Measurements from ENCODE around the gene ENAM.
A peak's percentile ranks its signal among the peaks of the same experiment; 100 is the strongest.

Gene ENAM

DNA sequence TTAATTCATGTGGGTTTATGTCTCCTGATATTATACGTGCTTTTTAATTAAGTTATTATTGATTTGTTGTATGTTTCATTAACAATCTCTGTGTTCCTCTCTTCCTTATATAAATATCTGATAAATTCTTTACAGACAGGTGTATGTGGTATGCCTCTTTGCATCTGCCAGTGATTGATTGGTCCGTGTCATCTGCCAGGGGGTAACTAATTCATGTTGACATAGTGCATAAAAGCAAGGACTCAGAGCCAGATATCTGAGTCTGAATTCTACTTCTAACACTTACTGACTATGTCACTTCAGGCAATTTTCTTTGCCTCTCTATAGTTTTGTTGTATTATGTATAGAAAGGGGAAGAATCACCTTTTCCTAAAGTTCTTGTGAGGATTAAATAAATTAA is 41.7 kb upstream of the ENAM start:
- Histone ChIP-seq H3K27me3 (ENCODE audit: insufficient read depth, poor library complexity, severe bottlenecking) (no peaks in the 10 kb centered on the region), H3K27ac (replicated peaks) (no peak overlapping the region), H3K4me3 (replicated peaks; ENCODE audit: insufficient read depth, low read length) (no peak overlapping the region)
- TF ChIP-seq GABPA (IDR thresholded peaks at IDR 0.05; ENCODE audit: low read depth) (no peak), POLR2AphosphoS5 (IDR thresholded peaks at IDR 0.05; ENCODE audit: low read depth) (no peak), SPI1 (IDR thresholded peaks at IDR 0.05; ENCODE audit: borderline replicate concordance, low read depth) (no peak)
- TF ChIP-seq, protein P1, sequence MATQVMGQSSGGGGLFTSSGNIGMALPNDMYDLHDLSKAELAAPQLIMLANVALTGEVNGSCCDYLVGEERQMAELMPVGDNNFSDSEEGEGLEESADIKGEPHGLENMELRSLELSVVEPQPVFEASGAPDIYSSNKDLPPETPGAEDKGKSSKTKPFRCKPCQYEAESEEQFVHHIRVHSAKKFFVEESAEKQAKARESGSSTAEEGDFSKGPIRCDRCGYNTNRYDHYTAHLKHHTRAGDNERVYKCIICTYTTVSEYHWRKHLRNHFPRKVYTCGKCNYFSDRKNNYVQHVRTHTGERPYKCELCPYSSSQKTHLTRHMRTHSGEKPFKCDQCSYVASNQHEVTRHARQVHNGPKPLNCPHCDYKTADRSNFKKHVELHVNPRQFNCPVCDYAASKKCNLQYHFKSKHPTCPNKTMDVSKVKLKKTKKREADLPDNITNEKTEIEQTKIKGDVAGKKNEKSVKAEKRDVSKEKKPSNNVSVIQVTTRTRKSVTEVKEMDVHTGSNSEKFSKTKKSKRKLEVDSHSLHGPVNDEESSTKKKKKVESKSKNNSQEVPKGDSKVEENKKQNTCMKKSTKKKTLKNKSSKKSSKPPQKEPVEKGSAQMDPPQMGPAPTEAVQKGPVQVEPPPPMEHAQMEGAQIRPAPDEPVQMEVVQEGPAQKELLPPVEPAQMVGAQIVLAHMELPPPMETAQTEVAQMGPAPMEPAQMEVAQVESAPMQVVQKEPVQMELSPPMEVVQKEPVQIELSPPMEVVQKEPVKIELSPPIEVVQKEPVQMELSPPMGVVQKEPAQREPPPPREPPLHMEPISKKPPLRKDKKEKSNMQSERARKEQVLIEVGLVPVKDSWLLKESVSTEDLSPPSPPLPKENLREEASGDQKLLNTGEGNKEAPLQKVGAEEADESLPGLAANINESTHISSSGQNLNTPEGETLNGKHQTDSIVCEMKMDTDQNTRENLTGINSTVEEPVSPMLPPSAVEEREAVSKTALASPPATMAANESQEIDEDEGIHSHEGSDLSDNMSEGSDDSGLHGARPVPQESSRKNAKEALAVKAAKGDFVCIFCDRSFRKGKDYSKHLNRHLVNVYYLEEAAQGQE (IDR thresholded peaks at IDR 0.05; ENCODE audit: insufficient replicate concordance, low read depth): no peak
- TF ChIP-seq, protein P2, sequence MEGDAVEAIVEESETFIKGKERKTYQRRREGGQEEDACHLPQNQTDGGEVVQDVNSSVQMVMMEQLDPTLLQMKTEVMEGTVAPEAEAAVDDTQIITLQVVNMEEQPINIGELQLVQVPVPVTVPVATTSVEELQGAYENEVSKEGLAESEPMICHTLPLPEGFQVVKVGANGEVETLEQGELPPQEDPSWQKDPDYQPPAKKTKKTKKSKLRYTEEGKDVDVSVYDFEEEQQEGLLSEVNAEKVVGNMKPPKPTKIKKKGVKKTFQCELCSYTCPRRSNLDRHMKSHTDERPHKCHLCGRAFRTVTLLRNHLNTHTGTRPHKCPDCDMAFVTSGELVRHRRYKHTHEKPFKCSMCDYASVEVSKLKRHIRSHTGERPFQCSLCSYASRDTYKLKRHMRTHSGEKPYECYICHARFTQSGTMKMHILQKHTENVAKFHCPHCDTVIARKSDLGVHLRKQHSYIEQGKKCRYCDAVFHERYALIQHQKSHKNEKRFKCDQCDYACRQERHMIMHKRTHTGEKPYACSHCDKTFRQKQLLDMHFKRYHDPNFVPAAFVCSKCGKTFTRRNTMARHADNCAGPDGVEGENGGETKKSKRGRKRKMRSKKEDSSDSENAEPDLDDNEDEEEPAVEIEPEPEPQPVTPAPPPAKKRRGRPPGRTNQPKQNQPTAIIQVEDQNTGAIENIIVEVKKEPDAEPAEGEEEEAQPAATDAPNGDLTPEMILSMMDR (IDR thresholded peaks at IDR 0.05; ENCODE audit: insufficient read depth, low read length): no peak
- DNase-seq (ENCODE audit: low read depth in 1 of 2, low spot score in 1 of 2): no peak

DNA sequence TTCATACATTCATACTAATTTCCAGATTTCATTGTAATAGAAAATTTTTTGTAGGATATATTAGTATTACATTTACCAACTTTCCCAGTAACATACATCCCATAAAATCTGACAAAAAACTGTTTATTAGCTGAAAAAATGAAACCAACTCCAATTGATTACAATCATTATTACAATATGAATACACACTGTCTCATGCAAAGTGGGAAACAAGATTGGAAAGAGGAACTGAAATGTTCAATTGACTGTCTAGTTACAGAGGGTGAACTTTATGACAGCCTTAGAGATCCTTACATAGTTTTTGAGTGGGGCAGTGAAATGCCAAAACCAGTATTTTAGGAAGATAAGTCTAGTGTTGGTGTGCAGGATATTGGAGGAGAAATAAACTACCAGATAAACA is 38.8 kb upstream of the ENAM start:
- DNase-seq (ENCODE audit: low read depth in 1 of 2, low spot score in 1 of 2): no peak
- H3K4me3 ChIP-seq (replicated peaks; ENCODE audit: insufficient read depth, low read length): no peak overlapping the region
- H3K27me3 ChIP-seq (ENCODE audit: insufficient read depth, poor library complexity, severe bottlenecking): no peaks in the 10 kb centered on the region
- TF ChIP-seq POLR2AphosphoS5 (IDR thresholded peaks at IDR 0.05; ENCODE audit: low read depth) (no peak), SPI1 (IDR thresholded peaks at IDR 0.05; ENCODE audit: borderline replicate concordance, low read depth) (peak; percentile 52; the same call in 1 of the 2 replicates)
- TF ChIP-seq, protein P1 (IDR thresholded peaks at IDR 0.05; ENCODE audit: insufficient replicate concordance, low read depth): no peak
- H3K27ac ChIP-seq (replicated peaks): no peak overlapping the region

DNA sequence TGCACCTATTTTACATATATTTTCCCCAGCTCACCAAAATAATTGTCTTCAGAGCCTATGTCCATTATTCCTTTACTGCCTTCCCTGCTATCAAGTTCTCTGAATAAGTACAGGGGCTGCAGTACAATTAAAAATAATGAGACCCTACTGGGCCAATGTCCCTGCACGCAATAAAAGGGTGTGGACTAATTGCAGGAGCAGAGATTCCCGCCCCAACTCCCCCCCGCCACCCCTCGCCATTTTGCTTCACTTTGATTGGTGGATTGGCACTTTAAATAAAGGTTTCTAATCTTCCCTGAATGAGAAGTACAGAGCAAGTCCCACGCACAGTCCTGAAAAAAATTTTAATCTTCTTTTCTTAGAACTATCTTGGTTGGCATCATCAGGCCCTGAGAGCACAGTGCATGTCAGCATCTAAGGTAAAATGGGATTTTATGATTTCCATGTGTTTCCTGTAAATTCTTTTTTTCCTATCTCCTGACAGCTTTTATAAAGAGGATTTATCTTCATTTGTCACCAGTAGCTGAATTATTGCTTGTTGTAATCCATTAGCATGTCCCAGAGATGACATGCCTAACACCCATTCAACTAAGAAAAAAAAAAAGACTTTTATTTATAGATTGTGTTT is 36.5 kb upstream of the ENAM start, which contains the start of gene AMBN:
Gene AMBN (plus strand): TSS at position 302 of the 628 bp plus-strand sequence. CDS start 103 bp downstream, at position 405.
- H3K27me3 ChIP-seq (ENCODE audit: insufficient read depth, poor library complexity, severe bottlenecking): no peaks in the 10 kb centered on the region
- no peak for TF ChIP-seq POLR2AphosphoS5 (IDR thresholded peaks at IDR 0.05; ENCODE audit: low read depth)
- no peak for TF ChIP-seq GABPA (IDR thresholded peaks at IDR 0.05; ENCODE audit: low read depth)
- TF ChIP-seq SPI1 (IDR thresholded peaks at IDR 0.05; ENCODE audit: borderline replicate concordance, low read depth): no peak
- TF ChIP-seq, protein P1 (IDR thresholded peaks at IDR 0.05; ENCODE audit: insufficient replicate concordance, low read depth): no peak
- TF ChIP-seq, protein P2 (IDR thresholded peaks at IDR 0.05; ENCODE audit: insufficient read depth, low read length): no peak
- H3K27ac ChIP-seq (replicated peaks): no peak within 1 kb of the TSS
- no peak for DNase-seq (ENCODE audit: low read depth in 1 of 2, low spot score in 1 of 2)
- no peak within 1 kb of the TSS for H3K4me3 ChIP-seq (replicated peaks; ENCODE audit: insufficient read depth, low read length)

All from HL-60 (cell line).